Tibial nerve (tissue), 4 donors: ENCODE results near the gene SLC1A7.

Experiments
- EP300 ChIP-seq, 2 donors: sonication (generic); formaldehyde crosslinking; IDR thresholded peaks; one replicate each; pipeline ENCODE4 v1.6.1; 2017; ENCODE audit warnings: antibody characterized with exemption in 2 of 2, mild to moderate bottlenecking in 1 of 2
- TF ChIP-seq, protein P1 (sequence below), 5 experiments: fragments of 200-600 bp in 3 of 5; fragments of 450-650 bp in 2 of 5; sonication (generic) in 3 of 5; IDR thresholded peaks; one replicate each; pipeline ENCODE4 v1.5.1; 2016 to 2019; ENCODE audit warnings: antibody characterized with exemption in 5 of 5, mild to moderate bottlenecking in 3 of 5, moderate library complexity in 2 of 5

DNA sequence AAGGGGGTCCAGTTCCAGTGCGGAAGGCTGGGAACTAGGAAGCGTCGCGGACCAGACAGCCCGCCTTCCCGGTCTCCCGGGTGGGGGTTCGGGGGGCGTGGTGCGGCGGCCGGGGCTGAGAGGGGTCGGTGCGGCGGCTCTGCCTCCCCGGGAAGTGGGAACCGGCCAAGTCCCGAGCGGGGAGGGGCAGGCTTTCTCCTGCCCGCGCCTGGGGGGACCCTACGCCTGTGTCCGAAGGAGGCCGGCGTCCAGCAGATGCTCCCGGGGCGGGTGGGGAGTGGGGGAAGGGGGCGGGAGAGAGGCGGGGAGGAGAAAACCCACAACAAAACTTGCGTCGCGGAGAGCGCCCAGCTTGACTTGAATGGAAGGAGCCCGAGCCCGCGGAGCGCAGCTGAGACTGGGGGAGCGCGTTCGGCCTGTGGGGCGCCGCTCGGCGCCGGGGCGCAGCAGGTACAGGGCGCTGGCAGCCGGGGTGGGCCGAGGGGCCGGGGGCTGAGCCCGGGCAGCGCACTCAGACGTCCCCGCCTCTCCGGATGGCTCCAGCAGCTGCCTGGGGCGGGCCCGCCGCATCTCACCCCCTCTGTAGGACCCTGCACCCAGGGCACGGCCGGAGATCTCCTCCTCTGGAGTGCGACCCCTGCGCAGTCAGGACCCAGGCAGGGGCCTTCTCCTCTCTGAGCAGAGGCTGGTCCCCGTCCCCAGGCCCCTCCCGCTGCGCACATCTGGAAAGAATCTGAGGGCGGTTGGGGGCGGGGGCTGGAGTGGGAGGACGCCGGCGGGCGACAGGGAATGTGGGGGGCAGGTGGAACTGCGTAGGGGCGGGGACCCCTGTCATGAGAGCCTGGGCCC, 80.4 kb downstream of the SLC1A7 start, which contains the start of gene PODN:
- TF ChIP-seq, protein P1, sequence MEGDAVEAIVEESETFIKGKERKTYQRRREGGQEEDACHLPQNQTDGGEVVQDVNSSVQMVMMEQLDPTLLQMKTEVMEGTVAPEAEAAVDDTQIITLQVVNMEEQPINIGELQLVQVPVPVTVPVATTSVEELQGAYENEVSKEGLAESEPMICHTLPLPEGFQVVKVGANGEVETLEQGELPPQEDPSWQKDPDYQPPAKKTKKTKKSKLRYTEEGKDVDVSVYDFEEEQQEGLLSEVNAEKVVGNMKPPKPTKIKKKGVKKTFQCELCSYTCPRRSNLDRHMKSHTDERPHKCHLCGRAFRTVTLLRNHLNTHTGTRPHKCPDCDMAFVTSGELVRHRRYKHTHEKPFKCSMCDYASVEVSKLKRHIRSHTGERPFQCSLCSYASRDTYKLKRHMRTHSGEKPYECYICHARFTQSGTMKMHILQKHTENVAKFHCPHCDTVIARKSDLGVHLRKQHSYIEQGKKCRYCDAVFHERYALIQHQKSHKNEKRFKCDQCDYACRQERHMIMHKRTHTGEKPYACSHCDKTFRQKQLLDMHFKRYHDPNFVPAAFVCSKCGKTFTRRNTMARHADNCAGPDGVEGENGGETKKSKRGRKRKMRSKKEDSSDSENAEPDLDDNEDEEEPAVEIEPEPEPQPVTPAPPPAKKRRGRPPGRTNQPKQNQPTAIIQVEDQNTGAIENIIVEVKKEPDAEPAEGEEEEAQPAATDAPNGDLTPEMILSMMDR (IDR thresholded peaks at IDR 0.05) = no peak
- TF ChIP-seq EP300 (IDR thresholded peaks at IDR 0.05) = no peak
